Mesodermal cell (in vitro differentiated cells): ENCODE measurements around the gene CAVIN1. TPM values are rescaled to one million over a fixed set of nuclear protein-coding genes. Genes with fewer than 3 reads are reported as not detected.

Experiments
- H3K27ac ChIP-seq: 2 replicates; pipeline ENCODE4 v1.7.0; 2013; ENCODE audit warnings: mild to moderate bottlenecking, low read depth, low read length, moderate library complexity; ENCODE audit not compliant: severe bottlenecking
- H3K36me3 ChIP-seq: 2 replicates; pipeline ENCODE4 v1.7.1; 2013; ENCODE audit warnings: mild to moderate bottlenecking, low read length, moderate library complexity; ENCODE audit not compliant: control insufficient read depth, insufficient read depth
- H3K4me1 ChIP-seq: one replicate; pipeline ENCODE4 v1.7.1; 2013; ENCODE audit warnings: mild to moderate bottlenecking, low read length; ENCODE audit not compliant: insufficient read depth, control insufficient read depth, poor library complexity, severe bottlenecking
- H3K4me3 ChIP-seq: 2 replicates; pipeline ENCODE4 v1.7.0; 2013; ENCODE audit warnings: low read length, control low read depth, mild to moderate bottlenecking; ENCODE audit not compliant: insufficient read depth, poor library complexity, severe bottlenecking; ENCODE audit errors: extremely low read depth
- H3K9me3 ChIP-seq: 2 replicates; pipeline ENCODE4 v1.7.1; 2013; ENCODE audit warnings: mild to moderate bottlenecking, low read length, moderate library complexity; ENCODE audit not compliant: control insufficient read depth
- WGBS, 2 experiments: methylation state at CpG; one replicate each; pipeline ENCODE4 v1.1.5; 2013; ENCODE audit warnings: missing lambda C conversion rate in 2 of 2; ENCODE audit not compliant: insufficient coverage in 2 of 2; 5-methylcytosine and 5-hydroxymethylcytosine counted together
- polyA plus RNA-seq, 2 experiments: library from polyadenylated mRNA; stranded (reverse); fragments of 50-300 nt; gene quantifications; one replicate each; pipeline ENCODE4 v1.2.3, GENCODE V29; 2013

The CAVIN1 gene, protein sequence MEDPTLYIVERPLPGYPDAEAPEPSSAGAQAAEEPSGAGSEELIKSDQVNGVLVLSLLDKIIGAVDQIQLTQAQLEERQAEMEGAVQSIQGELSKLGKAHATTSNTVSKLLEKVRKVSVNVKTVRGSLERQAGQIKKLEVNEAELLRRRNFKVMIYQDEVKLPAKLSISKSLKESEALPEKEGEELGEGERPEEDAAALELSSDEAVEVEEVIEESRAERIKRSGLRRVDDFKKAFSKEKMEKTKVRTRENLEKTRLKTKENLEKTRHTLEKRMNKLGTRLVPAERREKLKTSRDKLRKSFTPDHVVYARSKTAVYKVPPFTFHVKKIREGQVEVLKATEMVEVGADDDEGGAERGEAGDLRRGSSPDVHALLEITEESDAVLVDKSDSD
- 138 TPM for polyA plus RNA-seq (2013, experiment 1 of 2)
- 99.8 TPM for polyA plus RNA-seq (2013, experiment 2 of 2)

DNA sequence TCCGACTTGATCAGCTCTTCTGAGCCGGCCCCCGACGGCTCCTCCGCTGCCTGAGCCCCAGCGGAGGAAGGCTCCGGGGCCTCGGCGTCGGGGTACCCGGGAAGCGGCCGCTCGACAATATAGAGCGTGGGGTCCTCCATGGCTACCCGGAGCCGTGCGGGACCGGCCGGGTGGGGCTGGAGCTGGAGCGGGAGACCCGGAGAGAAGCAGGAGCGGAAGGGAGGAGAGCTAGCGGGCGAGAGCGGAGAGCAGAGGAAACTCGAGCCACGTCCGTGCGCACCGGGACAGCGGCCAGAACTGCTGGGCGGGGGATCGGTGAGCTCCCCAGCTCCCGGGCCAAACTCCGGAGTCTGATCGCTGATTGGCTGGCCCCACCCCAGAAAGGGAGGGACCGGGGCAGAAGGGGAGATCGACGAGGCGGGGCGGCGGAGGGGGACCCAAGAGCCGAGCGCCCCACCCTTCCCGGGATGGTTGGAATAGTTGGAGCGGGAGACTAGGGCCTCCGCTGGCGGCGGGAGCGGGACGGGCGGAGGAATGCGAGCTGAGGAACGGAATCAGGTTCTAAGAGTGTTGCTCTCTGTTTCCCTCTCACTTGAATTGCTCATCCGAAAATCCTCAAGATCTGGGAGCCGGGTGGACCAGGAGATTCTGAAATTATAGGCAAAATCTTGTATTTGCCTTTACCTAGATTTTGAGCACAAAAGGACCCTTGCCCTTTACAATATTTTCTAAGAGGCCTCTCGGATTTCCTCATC is at the start of gene CAVIN1:
TSS of gene CAVIN1 (minus strand) at position 299 of the 755 bp plus-strand sequence. CDS start at position 140, 159 bp downstream.
- 0 to 1% methylated on average over 36 to 49 of the region's 58 CpGs for WGBS, 2 experiments
- Histone ChIP-seq H3K4me1 (peaks cover 20% of the 10 kb centered on the region), H3K9me3 (no peaks in the 10 kb centered on the region), H3K36me3 (peaks cover 3% of the 10 kb centered on the region), H3K27ac (peak within 1 kb of the TSS; percentile 89), H3K4me3 (peak within 1 kb of the TSS; percentile 95)

- no peak overlapping the region for H3K4me3 ChIP-seq
- H3K9me3 ChIP-seq = no peaks in the 10 kb centered on the region
- H3K4me1 ChIP-seq = no peaks in the 10 kb centered on the region
- H3K36me3 ChIP-seq = peaks cover 59% of the 10 kb centered on the region
- 95 to 96% methylated on average over 4 to 5 of the region's 5 CpGs for WGBS, 2 experiments
- H3K27ac ChIP-seq = no peak overlapping the region
These were observed 44.8 kb upstream of the CAVIN1 start for GRCh38 chr17:42467889-42468288.

DNA sequence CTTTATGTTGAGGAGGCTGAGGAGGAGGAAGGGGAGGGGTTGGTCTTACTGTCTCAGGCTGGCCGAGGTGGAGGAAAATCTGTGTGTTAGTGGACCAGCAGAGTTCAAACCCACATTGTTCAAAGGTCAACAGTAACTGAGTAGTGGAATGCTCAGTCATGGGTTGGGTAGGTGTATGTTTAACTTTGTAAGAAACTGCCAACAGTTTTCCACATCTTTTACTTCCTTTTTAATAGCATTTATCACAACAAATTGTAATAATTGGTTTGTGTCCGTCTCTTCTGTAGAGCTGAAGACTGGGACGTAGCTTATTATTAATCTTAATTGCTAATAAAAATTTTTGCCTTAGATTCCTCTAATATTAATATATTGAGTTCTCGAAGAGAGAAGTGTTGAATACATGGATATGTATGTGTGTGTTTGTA is 40.9 kb upstream of the CAVIN1 start:
- 71 to 100% methylated on average over 1 of the region's 4 CpGs for WGBS, 2 experiments
- no peaks in the 10 kb centered on the region for H3K9me3 ChIP-seq
- H3K27ac ChIP-seq = no peak overlapping the region
- peaks cover 5% of the 10 kb centered on the region for H3K4me1 ChIP-seq
- peaks cover 56% of the 10 kb centered on the region for H3K36me3 ChIP-seq
- no peak overlapping the region for H3K4me3 ChIP-seq

GRCh38 chr17:42460371-42460770 is 37.3 kb upstream of the CAVIN1 start:
- WGBS, 2 experiments = 100% methylated on average over 1 of the region's 1 CpG
- H3K9me3 ChIP-seq = no peaks in the 10 kb centered on the region
- peak overlapping the region; percentile 84 for H3K4me3 ChIP-seq
- peaks cover 29% of the 10 kb centered on the region for H3K36me3 ChIP-seq
- H3K4me1 ChIP-seq = peaks cover 10% of the 10 kb centered on the region
- peak overlapping the region; percentile 64 for H3K27ac ChIP-seq

- Histone ChIP-seq H3K4me1 (peaks cover 10% of the 10 kb centered on the region), H3K9me3 (no peaks in the 10 kb centered on the region), H3K27ac (peak overlapping the region; percentile 64), H3K4me3 (peak overlapping the region; percentile 84), H3K36me3 (peaks cover 28% of the 10 kb centered on the region)
- WGBS, 2 experiments = 80 to 87% methylated on average over 6 of the region's 6 CpGs
These were observed 36.8 kb upstream of the CAVIN1 start for GRCh38 chr17:42459801-42460281.

GRCh38 chr17:42459256-42459800 is 36.3 kb upstream of the CAVIN1 start:
- no peaks in the 10 kb centered on the region for H3K9me3 ChIP-seq
- peaks cover 24% of the 10 kb centered on the region for H3K36me3 ChIP-seq
- H3K4me3 ChIP-seq = peak overlapping the region; percentile 84
- WGBS, 2 experiments = 11 to 15% methylated on average over 7 to 8 of the region's 11 CpGs
- H3K4me1 ChIP-seq = peaks cover 10% of the 10 kb centered on the region
- H3K27ac ChIP-seq = peak overlapping the region; percentile 64

DNA sequence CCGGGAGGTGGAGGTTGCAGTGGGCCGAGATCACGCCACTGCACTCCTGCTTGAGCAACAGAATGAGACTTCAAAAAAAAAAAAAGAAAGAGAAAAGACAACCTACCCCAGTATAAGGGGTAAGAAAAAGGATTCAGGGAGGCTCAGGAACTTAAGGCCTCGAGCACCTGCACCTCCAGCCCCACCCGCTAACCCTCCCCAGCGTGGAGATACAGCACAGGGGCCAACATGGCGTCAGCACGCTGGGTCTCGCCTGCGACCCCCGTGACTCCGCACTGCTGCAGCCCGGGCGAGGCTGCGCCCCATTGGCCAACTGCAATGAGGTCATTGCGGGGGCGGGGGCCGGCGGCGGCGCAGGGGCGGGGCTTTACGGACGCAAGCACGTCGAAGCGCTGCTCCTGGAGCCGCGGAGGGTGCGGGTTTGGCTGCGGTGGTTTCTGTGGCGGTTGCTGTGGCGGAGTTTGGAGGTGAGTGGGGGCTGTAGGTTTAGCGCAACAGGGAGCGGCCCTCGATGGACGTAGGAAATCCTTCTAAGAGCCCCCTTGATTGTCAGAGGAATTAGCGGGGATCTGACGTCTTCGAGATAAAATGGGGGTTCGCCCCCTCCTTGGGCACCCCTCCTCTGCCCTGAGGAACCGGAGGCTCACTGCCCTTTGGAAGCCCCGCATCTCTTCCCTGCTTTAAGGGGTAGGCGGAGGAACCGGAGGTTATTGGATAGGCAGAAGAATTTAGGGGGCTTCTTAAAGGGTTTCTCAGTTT is 35.6 kb upstream of the CAVIN1 start, which contains the start of gene ATP6V0A1:
TSS of gene ATP6V0A1 (plus strand) at position 382 of the 759 bp plus-strand sequence. CDS start 2,017 bp downstream, outside the sequence.
- Histone ChIP-seq H3K36me3 (peaks cover 23% of the 10 kb centered on the region), H3K9me3 (no peaks in the 10 kb centered on the region), H3K4me1 (peaks cover 10% of the 10 kb centered on the region), H3K4me3 (peak within 1 kb of the TSS; percentile 84), H3K27ac (peak within 1 kb of the TSS; percentile 64)
- WGBS, 2 experiments = 1 to 2% methylated on average over 21 to 29 of the region's 45 CpGs

- WGBS, 2 experiments = 93% methylated on average over 2 of the region's 6 CpGs; no CpG with 5 or more reads in 1 of the 2 experiments
- Histone ChIP-seq H3K4me1 (peaks cover 10% of the 10 kb centered on the region), H3K36me3 (peaks cover 19% of the 10 kb centered on the region), H3K4me3 (no peak overlapping the region), H3K27ac (no peak overlapping the region), H3K9me3 (no peaks in the 10 kb centered on the region)
These were observed 34.2 kb upstream of the CAVIN1 start for GRCh38 chr17:42457107-42457792.

GRCh38 chr17:42456223-42457106 is 33.4 kb upstream of the CAVIN1 start:
- Histone ChIP-seq H3K27ac (no peak overlapping the region), H3K36me3 (peaks cover 11% of the 10 kb centered on the region), H3K9me3 (no peaks in the 10 kb centered on the region), H3K4me1 (peaks cover 10% of the 10 kb centered on the region), H3K4me3 (no peak overlapping the region)
- 84 to 98% methylated on average over 4 of the region's 5 CpGs for WGBS, 2 experiments
